Sigmoid colon (tissue), 4 donors: Measurements from ENCODE around the gene KRT17.

Experiments
- EP300 ChIP-seq, 4 donors: sonication (generic); formaldehyde crosslinking; IDR thresholded peaks; one replicate each; pipeline ENCODE4 v1.6.1; 2017; ENCODE audit warnings: antibody characterized with exemption in 4 of 4
- POLR2AphosphoS5 ChIP-seq, 4 donors: sonication (generic); formaldehyde crosslinking; IDR thresholded peaks; one replicate each; pipeline ENCODE4 v1.6.1; 2017; ENCODE audit warnings: antibody characterized with exemption in 4 of 4
- TF ChIP-seq, protein P1 (sequence below), 4 experiments: fragments of 450-650 bp in 3 of 4; fragments of 200-600 bp in 1 of 4; IDR thresholded peaks; one replicate each; pipeline ENCODE4 v1.5.1; 2016 to 2019; ENCODE audit warnings: antibody characterized with exemption in 4 of 4, mild to moderate bottlenecking in 3 of 4, moderate library complexity in 2 of 4

DNA sequence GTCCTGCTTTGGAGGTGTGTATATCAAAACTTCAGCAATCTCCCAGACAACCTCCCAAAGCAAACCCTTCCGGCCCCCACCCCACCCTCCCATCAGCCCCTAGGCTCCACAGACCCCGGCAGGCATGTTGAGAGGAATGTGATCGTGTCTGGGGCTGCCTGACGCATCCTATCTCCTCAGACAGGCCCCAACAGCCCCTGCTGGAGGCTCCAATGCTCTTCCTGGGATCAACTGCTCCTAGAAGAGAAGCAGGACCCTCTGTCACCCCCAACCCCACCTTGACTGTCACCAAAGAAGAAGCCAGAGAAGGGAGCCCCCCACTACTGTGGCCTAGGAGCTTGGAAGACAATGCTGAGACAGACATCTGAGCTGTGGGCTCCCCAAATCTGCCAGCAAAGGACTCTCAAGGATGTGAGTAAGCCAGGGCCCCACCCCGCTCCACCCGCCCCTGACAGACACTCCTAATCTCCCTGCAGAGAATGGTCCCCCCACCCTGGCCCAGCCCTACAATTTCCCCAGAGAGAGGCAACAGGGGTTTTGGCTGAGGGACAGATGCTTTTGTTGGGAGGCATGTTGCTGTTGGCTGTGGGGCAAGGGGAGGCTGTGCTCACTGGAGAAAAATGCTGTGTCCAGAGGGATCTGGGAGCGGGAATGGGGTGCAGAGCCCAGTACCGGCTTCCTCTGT lies 36.1 kb downstream of the KRT17 start:
- TF ChIP-seq, protein P1, sequence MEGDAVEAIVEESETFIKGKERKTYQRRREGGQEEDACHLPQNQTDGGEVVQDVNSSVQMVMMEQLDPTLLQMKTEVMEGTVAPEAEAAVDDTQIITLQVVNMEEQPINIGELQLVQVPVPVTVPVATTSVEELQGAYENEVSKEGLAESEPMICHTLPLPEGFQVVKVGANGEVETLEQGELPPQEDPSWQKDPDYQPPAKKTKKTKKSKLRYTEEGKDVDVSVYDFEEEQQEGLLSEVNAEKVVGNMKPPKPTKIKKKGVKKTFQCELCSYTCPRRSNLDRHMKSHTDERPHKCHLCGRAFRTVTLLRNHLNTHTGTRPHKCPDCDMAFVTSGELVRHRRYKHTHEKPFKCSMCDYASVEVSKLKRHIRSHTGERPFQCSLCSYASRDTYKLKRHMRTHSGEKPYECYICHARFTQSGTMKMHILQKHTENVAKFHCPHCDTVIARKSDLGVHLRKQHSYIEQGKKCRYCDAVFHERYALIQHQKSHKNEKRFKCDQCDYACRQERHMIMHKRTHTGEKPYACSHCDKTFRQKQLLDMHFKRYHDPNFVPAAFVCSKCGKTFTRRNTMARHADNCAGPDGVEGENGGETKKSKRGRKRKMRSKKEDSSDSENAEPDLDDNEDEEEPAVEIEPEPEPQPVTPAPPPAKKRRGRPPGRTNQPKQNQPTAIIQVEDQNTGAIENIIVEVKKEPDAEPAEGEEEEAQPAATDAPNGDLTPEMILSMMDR (IDR thresholded peaks at IDR 0.05): no peak
- TF ChIP-seq EP300 (IDR thresholded peaks at IDR 0.05) (no peak), POLR2AphosphoS5 (IDR thresholded peaks at IDR 0.05) (no peak)
